Osteoblast (primary cell): ENCODE results near the gene SLC12A1. TPM values are rescaled to one million over a fixed set of nuclear protein-coding genes. Genes with fewer than 3 reads are reported as not detected.
"Not testable (repeated sequence)": the region's sequence is repeated elsewhere in the genome, so short reads cannot be mapped to it uniquely, and the experiment has no call there.

Experiments used
- DNase-seq: peaks from one replicate; pipeline ENCODE4 v3.0.0; 2011; ENCODE audit warnings: low spot score, mixed read lengths; ENCODE audit not compliant: insufficient read length; ENCODE audit errors: missing footprints
- H2AFZ ChIP-seq: 2 replicates; pipeline ENCODE4 v1.6.0; 2011; ENCODE audit warnings: mild to moderate bottlenecking, low read length
- H3K27ac ChIP-seq: 2 replicates; pipeline ENCODE4 v1.5.1; 2011; ENCODE audit warnings: mild to moderate bottlenecking, low read depth, low read length, moderate library complexity
- H3K27me3 ChIP-seq: 2 replicates; pipeline ENCODE4 v1.6.0; 2012; ENCODE audit warnings: mild to moderate bottlenecking, control low read depth, inconsistent platforms, low read length, moderate library complexity; ENCODE audit not compliant: insufficient read depth
- H3K36me3 ChIP-seq: 2 replicates; pipeline ENCODE4 v1.5.1; 2011; ENCODE audit warnings: mild to moderate bottlenecking, low read length, control low read depth, moderate library complexity; ENCODE audit not compliant: insufficient read depth
- H3K4me1 ChIP-seq: 2 replicates; pipeline ENCODE4 v1.5.1; 2011; ENCODE audit warnings: mild to moderate bottlenecking, low read length, control low read depth, moderate library complexity; ENCODE audit not compliant: insufficient read depth
- H3K4me2 ChIP-seq: 2 replicates; pipeline ENCODE4 v1.6.0; 2011; ENCODE audit warnings: mild to moderate bottlenecking, low read length; ENCODE audit not compliant: insufficient read depth
- H3K4me3 ChIP-seq: fragments of 200-600 bp; sonication (generic); 3 replicates; pipeline ENCODE4 v1.5.1; 2012; ENCODE audit warnings: mild to moderate bottlenecking, low read length, inconsistent platforms; ENCODE audit not compliant: insufficient read depth
- H3K79me2 ChIP-seq: 2 replicates; pipeline ENCODE4 v1.6.0; 2012; ENCODE audit warnings: mild to moderate bottlenecking, low read length, control low read depth, inconsistent platforms; ENCODE audit not compliant: insufficient read depth
- H3K9me3 ChIP-seq: 2 replicates; pipeline ENCODE4 v1.5.1; 2011; ENCODE audit warnings: low read depth, low read length, control low read depth
- H4K20me1 ChIP-seq: 2 replicates; pipeline ENCODE4 v1.6.0; 2012; ENCODE audit warnings: mild to moderate bottlenecking, low read length, control low read depth; ENCODE audit not compliant: insufficient read depth
- total RNA-seq: library from RNA; depleted of rRNA; stranded (reverse); fragments of >200 nt; gene quantifications from 2 replicates; pipeline ENCODE4 v1.2.3, GENCODE V29; 2012
- TF ChIP-seq, protein P1 (sequence below): IDR thresholded peaks from 2 replicates; pipeline ENCODE4 v1.5.1; 2011; ENCODE audit warnings: mild to moderate bottlenecking, low read depth, low read length, moderate library complexity; ENCODE audit errors: extremely low read depth

Gene SLC12A1
- total RNA-seq, 1 donor: not detected

DNA sequence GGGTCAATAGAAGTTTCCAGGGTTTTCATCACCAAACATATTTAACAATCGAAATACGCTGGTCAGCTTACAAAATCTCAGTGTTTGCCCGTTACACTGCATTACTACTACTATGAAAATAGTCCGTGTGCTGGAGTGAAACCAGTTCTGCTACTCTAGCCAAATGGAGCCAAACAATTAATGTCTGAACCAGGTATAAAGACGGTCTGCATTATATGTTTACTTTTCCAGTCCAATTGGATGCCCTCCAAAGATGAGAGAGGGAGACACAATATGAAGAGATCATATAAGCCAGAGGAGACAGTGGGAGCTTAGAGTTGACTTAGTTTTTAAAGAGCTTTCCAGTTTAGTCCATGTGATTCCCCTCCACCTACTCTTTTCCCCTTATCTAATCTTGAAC lies 118.8 kb downstream of the SLC12A1 start:
- DNase-seq: no peak
- Histone ChIP-seq H3K36me3 (no peaks in the 10 kb centered on the region), H3K4me2 (no peak overlapping the region), H3K27me3 (no peaks in the 10 kb centered on the region), H3K4me3 (no peak overlapping the region), H3K9me3 (no peaks in the 10 kb centered on the region), H3K79me2 (no peaks in the 10 kb centered on the region), H3K4me1 (no peaks in the 10 kb centered on the region), H3K27ac (no peak overlapping the region), H4K20me1 (no peaks in the 10 kb centered on the region), H2AFZ (no peak overlapping the region)
- TF ChIP-seq, protein P1, sequence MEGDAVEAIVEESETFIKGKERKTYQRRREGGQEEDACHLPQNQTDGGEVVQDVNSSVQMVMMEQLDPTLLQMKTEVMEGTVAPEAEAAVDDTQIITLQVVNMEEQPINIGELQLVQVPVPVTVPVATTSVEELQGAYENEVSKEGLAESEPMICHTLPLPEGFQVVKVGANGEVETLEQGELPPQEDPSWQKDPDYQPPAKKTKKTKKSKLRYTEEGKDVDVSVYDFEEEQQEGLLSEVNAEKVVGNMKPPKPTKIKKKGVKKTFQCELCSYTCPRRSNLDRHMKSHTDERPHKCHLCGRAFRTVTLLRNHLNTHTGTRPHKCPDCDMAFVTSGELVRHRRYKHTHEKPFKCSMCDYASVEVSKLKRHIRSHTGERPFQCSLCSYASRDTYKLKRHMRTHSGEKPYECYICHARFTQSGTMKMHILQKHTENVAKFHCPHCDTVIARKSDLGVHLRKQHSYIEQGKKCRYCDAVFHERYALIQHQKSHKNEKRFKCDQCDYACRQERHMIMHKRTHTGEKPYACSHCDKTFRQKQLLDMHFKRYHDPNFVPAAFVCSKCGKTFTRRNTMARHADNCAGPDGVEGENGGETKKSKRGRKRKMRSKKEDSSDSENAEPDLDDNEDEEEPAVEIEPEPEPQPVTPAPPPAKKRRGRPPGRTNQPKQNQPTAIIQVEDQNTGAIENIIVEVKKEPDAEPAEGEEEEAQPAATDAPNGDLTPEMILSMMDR: no peak

DNA sequence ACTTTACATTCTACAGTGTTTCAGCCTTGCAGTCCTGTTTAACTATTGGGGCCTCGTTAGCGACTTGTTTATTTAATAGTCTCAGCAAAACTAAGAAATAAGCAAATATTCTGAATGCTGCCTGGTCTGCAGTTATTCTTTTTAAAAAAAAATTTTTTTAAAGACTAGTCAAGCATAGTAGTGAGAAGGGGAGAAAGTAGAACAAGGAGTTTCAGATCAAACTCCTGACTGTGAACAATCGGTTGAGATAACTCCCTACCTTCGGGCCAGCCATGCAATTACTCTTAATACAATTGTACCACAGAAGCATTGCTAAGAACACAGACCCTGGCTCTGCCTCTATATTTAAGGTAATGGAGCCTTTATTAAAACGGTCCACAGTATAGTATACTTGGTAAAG lies 119.3 kb downstream of the SLC12A1 start:
- Histone ChIP-seq H3K27me3 (no peaks in the 10 kb centered on the region), H3K4me3 (no peak overlapping the region), H2AFZ (no peak overlapping the region), H3K36me3 (no peaks in the 10 kb centered on the region), H3K4me2 (no peak overlapping the region), H3K27ac (no peak overlapping the region), H3K9me3 (no peaks in the 10 kb centered on the region), H4K20me1 (no peaks in the 10 kb centered on the region), H3K4me1 (peaks cover 4% of the 10 kb centered on the region), H3K79me2 (peaks cover 4% of the 10 kb centered on the region)
- TF ChIP-seq, protein P1: no peak
- no peak for DNase-seq

DNA sequence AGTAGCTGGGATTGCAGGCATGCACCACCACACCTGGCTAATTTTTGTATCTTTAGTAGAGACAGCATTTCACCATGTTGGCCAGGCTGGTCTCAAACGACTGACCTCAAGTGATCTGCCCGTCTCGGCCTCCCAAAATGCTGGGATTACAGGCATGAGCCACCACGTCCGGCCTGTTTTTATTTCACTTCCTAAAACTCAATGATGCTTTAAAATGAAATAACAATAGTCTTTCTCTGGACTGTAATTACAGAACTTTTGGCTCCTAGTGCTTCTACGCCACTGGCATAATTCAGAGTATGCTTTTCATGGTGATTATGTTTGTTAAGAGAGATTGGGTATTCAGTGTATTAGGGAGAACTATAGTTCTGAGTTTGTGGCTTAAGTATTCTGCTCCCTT lies 120.1 kb downstream of the SLC12A1 start:
- not testable (repeated sequence) for H3K4me2 ChIP-seq, H3K9me3 ChIP-seq, H3K4me3 ChIP-seq

DNA sequence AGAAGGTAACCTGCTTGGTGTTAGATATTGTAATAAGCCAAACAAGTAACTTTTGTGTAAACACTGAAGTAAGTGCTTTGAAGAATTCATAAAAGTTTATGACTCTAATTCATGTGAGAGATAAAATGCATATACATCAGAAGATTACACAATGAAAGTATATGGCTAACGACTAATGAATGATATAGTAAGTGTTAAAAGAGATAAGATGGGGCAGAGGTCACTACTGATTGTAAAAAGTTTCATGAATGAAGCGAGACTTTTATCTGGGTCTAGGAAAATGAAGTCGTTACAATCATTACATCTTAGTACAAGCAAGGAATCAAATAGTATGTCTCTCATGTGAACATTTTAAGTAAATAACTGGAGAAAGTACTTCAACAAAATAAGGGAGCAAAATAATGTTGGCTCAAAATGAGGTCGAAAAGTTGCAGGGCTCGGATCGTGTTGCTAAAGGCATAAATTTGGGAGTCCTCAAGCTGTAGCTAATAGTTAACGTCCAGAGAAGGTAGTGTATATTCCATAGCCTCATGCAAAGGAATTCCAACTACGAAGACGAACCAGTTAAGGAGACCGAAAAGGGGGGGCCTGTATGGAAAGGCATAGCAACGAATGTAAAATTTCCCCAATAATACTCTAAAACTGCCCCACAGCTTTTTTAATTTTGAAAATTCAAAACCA lies 124.1 kb downstream of the SLC12A1 start:
- Histone ChIP-seq H3K4me1 (peaks cover 12% of the 10 kb centered on the region), H4K20me1 (peaks cover 7% of the 10 kb centered on the region), H3K4me3 (peak overlapping the region; percentile 88), H3K79me2 (peaks cover 14% of the 10 kb centered on the region), H2AFZ (peak overlapping the region; percentile 96), H3K27me3 (no peaks in the 10 kb centered on the region), H3K9me3 (no peaks in the 10 kb centered on the region), H3K36me3 (peaks cover 9% of the 10 kb centered on the region), H3K27ac (peak overlapping the region; percentile 85), H3K4me2 (peak overlapping the region; percentile 89)
- no peak for DNase-seq
- TF ChIP-seq, protein P1: no peak

More for the DNA sequence above, 120.1 kb downstream of the SLC12A1 start:
- DNase-seq, H3K36me3 ChIP-seq, H2AFZ ChIP-seq, H3K27me3 ChIP-seq, H4K20me1 ChIP-seq, H3K79me2 ChIP-seq, H3K4me1 ChIP-seq, H3K27ac ChIP-seq: not testable (repeated sequence)
